CD4-positive, CD25-positive, alpha-beta regulatory T cell (primary cell): ENCODE results near the gene CFAP299. TPM values are rescaled to one million over a fixed set of nuclear protein-coding genes. Genes with fewer than 3 reads are reported as not detected.

Experiments used
- ATAC-seq, 2 donors: fragments of 150-1000 bp; cut with Tn5 transposase; one replicate each; pipeline ENCODE4 v1.10.0; 2021; ENCODE audit warnings: low read depth in 2 of 2, moderate number of reproducible peaks in 2 of 2, moderate library complexity in 1 of 2
- DNase-seq, 3 donors: peaks; one replicate each; pipeline versions ENCODE4 v3.0.0 to v3.0.0-alpha.2; 2012 to 2022; ENCODE audit warnings: mixed read lengths in 1 of 3
- H3K27ac ChIP-seq: one replicate; pipeline ENCODE4 v1.7.0; 2013; ENCODE audit warnings: mild to moderate bottlenecking, low read length; ENCODE audit not compliant: insufficient read depth, poor library complexity, severe bottlenecking
- H3K27me3 ChIP-seq: one replicate; pipeline ENCODE4 v1.7.0; 2013; ENCODE audit warnings: low read length; ENCODE audit not compliant: control insufficient read depth, insufficient read depth
- H3K36me3 ChIP-seq: one replicate; pipeline ENCODE4 v1.7.0; 2013; ENCODE audit warnings: mild to moderate bottlenecking, low read length, moderate library complexity; ENCODE audit not compliant: control insufficient read depth, insufficient read depth
- H3K4me1 ChIP-seq: 2 replicates; pipeline ENCODE4 v1.7.0; 2013; ENCODE audit warnings: mild to moderate bottlenecking, low read length; ENCODE audit not compliant: insufficient read depth, control insufficient read depth, poor library complexity, severe bottlenecking
- H3K4me3 ChIP-seq: one replicate; pipeline ENCODE4 v1.7.0; 2013; ENCODE audit warnings: low read depth, mild to moderate bottlenecking, low read length, moderate library complexity
- H3K9me3 ChIP-seq, 2 experiments: 1 replicate in 1 of 2; 2 replicates in 1 of 2; pipeline ENCODE4 v1.7.0; 2013; ENCODE audit warnings: low read length in 2 of 2, mild to moderate bottlenecking in 1 of 2, moderate library complexity in 1 of 2; ENCODE audit not compliant: control insufficient read depth in 2 of 2
- H3K27ac Mint-ChIP-seq, 3 donors: one replicate each; pipeline ENCODE4 v1.8.0; 2020 to 2022; ENCODE audit warnings: mild to moderate bottlenecking in 3 of 3, mixed read lengths in 3 of 3, moderate library complexity in 2 of 3
- H3K27me3 Mint-ChIP-seq: one replicate; pipeline ENCODE4 v1.8.0; 2022; ENCODE audit warnings: mild to moderate bottlenecking, mixed read lengths
- H3K36me3 Mint-ChIP-seq: one replicate; pipeline ENCODE4 v1.8.0; 2020; ENCODE audit warnings: mixed read lengths
- H3K4me1 Mint-ChIP-seq, 4 donors: one replicate each; pipeline ENCODE4 v1.8.0; 2020 to 2022; ENCODE audit warnings: mixed read lengths in 4 of 4, mild to moderate bottlenecking in 1 of 4
- H3K4me3 Mint-ChIP-seq, 4 donors: one replicate each; pipeline ENCODE4 v1.8.0; 2020 to 2022; ENCODE audit warnings: mild to moderate bottlenecking in 4 of 4, mixed read lengths in 4 of 4, moderate library complexity in 3 of 4
- H3K9me3 Mint-ChIP-seq, 7 donors: one replicate each; pipeline ENCODE4 v1.8.0; 2020 to 2022; ENCODE audit warnings: mixed read lengths in 7 of 7, mild to moderate bottlenecking in 3 of 7, moderate library complexity in 2 of 7
- polyA plus RNA-seq, 4 donors: library from polyadenylated mRNA; unstranded; fragments of 300-500 nt; fragmentation: Illumina TruSeq; gene quantifications; one replicate each; pipeline ENCODE4 v1.2.3, GENCODE V29; 2021
- total RNA-seq: library from RNA; stranded (reverse); gene quantifications from one replicate; pipeline ENCODE4 v1.2.3, GENCODE V29; 2022

CFAP299 gene
- total and polyA plus RNA-seq, 5 donors from 2014 or later: not detected

DNA sequence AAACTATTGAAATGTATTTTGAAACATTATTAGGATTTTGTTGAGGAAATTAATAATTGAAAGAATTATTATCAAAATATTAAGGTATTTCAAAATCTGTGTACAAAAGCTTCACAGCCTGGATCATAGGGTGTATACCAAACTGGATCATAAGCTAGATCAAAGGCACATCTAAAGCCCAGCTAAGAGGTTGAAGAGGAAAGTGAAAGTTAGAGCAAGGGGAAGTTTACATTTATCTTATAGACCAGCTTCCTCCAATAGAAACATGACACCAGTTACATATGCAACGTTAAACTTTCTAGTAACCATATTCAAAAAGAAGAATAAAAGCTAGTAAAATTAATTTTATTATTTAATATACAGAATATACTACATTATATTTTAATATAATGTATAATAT is 467.8 kb downstream of the CFAP299 start:
- Histone ChIP-seq H3K4me3 (no peak overlapping the region), H3K4me1 (no peaks in the 10 kb centered on the region), H3K9me3 (no peaks in the 10 kb centered on the region), H3K36me3 (no peaks in the 10 kb centered on the region), H3K27ac (no peak overlapping the region), H3K27me3 (no peaks in the 10 kb centered on the region)
- H3K27ac Mint-ChIP-seq: no peak overlapping the region
- DNase-seq (peak in 1 of 3 donors; percentile 11), ATAC-seq (no peak)
- H3K36me3 Mint-ChIP-seq: no peaks in the 10 kb centered on the region
- H3K27me3 Mint-ChIP-seq: no peaks in the 10 kb centered on the region
- no peak overlapping the region for H3K4me3 Mint-ChIP-seq
- H3K4me1 Mint-ChIP-seq: peaks cover 0 to 11% (median 5%) of the 10 kb centered on the region in 4 donors
- peaks cover 0 to 4% (median 0%) of the 10 kb centered on the region in 7 donors for H3K9me3 Mint-ChIP-seq

DNA sequence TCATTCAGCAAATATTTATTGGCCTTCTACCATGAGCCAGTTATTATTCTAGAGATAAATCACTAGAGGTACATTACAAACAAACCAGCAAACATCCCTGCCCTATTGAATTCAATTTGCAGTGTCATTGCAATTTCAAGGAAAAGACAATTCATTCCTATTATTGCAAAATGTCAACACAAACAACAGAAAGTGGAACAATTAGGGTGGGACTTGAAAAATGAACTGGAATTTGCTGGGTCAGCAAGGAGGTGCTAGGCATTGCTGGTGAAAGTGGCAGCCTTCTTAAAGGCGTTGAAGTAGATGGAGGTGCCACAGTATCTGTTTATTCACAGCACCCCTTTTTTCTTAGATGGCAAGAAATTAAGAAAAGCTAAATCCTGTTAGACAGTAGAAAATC is 470.9 kb downstream of the CFAP299 start:
- Mint-ChIP-seq H3K9me3 (no peaks in the 10 kb centered on the region), H3K27ac (no peak overlapping the region), H3K4me3 (no peak overlapping the region), H3K4me1 (peaks cover 0 to 9% (median 4%) of the 10 kb centered on the region in 4 donors), H3K27me3 (no peaks in the 10 kb centered on the region), H3K36me3 (no peaks in the 10 kb centered on the region)
- no peaks in the 10 kb centered on the region for H3K36me3 ChIP-seq
- H3K9me3 ChIP-seq: no peaks in the 10 kb centered on the region
- H3K4me1 ChIP-seq: no peaks in the 10 kb centered on the region
- no peak for ATAC-seq
- H3K27ac ChIP-seq: no peak overlapping the region
- H3K4me3 ChIP-seq: no peak overlapping the region
- no peak for DNase-seq
- no peaks in the 10 kb centered on the region for H3K27me3 ChIP-seq

DNA sequence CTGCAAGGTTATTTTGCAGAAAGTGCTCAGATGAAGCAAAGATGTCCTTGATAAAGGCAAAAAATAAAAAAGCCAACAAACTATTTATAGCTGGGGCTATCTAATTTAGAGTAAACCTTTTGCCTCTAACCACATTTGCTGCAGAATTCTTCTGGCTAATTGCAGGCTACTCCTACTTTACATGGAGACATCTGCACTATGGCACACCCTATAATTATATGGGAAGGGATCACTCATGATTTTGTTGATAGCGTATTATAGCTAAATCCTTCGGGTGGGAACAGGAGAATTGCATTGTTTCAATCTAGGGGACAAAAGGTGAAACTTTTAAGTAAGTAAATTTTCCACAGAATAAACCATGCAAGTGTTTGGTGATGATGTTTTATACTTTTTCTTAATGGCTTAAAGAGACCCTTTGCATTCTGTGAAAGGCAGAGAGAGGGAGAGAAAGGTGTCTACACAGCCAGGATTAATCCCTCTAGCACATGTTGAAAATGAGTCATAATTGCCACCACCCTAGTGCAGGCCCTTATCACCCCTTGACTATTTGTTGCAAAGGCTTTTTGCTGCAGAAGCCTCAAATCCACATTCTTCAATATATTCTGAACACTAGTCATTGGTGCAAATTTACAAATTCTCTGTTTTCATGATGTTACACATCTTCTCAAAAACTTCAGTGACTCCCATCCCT is 473.7 kb downstream of the CFAP299 start:
- no peak for DNase-seq
- H3K27me3 Mint-ChIP-seq: no peaks in the 10 kb centered on the region
- Histone ChIP-seq H3K9me3 (no peaks in the 10 kb centered on the region), H3K27ac (no peak overlapping the region), H3K4me1 (no peaks in the 10 kb centered on the region), H3K27me3 (no peaks in the 10 kb centered on the region), H3K4me3 (no peak overlapping the region), H3K36me3 (no peaks in the 10 kb centered on the region)
- no peaks in the 10 kb centered on the region for H3K36me3 Mint-ChIP-seq
- no peak for ATAC-seq
- H3K27ac Mint-ChIP-seq: no peak overlapping the region
- H3K4me3 Mint-ChIP-seq: no peak overlapping the region
- no peaks in the 10 kb centered on the region for H3K4me1 Mint-ChIP-seq
- no peaks in the 10 kb centered on the region for H3K9me3 Mint-ChIP-seq

DNA sequence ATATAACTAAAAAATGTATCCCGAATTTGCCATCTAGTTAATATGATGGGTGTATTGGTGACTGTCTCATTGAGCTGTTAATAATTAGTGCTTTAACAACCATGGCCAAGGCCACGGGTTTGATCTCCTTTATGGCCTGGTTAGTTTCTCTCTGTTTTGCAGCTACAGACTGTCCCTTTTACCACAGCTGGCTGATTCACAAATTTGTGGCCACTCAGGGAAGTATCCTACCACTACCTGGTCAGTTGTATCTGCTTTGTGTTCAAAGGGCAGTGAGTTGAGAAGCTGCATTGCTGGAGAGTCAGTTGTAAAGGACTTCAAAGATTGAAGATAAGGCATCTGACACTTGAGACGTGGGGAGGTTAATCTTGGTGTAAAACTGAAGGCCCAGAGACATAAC is 475.9 kb downstream of the CFAP299 start:
- no peaks in the 10 kb centered on the region for H3K9me3 ChIP-seq

DNA sequence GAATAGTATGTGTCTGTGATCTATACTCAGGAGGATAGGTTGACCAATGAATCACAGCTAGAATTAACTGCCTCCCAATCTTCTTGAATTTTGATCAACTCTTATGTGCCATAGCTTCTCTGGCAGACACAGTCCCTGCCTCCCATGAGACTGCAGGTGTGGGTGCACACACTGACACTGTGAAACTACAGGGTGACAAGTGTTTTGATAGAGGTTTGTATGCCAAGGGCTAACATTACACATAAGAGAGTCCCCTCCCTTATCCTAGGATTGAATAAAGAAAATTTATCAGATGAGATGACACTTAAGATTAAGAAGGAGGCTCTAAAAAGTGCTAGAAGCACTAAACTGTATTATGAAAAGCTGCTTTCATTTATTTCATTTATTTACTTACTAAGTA is 476.6 kb downstream of the CFAP299 start:
- Histone ChIP-seq H3K36me3 (no peaks in the 10 kb centered on the region), H3K27ac (no peak overlapping the region), H3K4me1 (no peaks in the 10 kb centered on the region), H3K4me3 (no peak overlapping the region), H3K27me3 (no peaks in the 10 kb centered on the region), H3K9me3 (no peaks in the 10 kb centered on the region)
- Mint-ChIP-seq H3K36me3 (no peaks in the 10 kb centered on the region), H3K27me3 (no peaks in the 10 kb centered on the region), H3K4me3 (no peak overlapping the region), H3K9me3 (no peaks in the 10 kb centered on the region), H3K27ac (no peak overlapping the region), H3K4me1 (no peaks in the 10 kb centered on the region)
- DNase-seq: no peak
- ATAC-seq: no peak

More for the DNA sequence above, 475.9 kb downstream of the CFAP299 start:
- no peaks in the 10 kb centered on the region for H3K4me1 Mint-ChIP-seq
- H3K27me3 Mint-ChIP-seq: no peaks in the 10 kb centered on the region
- H3K36me3 Mint-ChIP-seq: no peaks in the 10 kb centered on the region
- no peaks in the 10 kb centered on the region for H3K27me3 ChIP-seq
- no peak overlapping the region for H3K4me3 Mint-ChIP-seq
- H3K9me3 Mint-ChIP-seq: no peaks in the 10 kb centered on the region
- no peak overlapping the region for H3K27ac ChIP-seq
- H3K4me1 ChIP-seq: no peaks in the 10 kb centered on the region
- no peak for DNase-seq
- H3K4me3 ChIP-seq: no peak overlapping the region
- H3K27ac Mint-ChIP-seq: no peak overlapping the region
- ATAC-seq: no peak
- no peaks in the 10 kb centered on the region for H3K36me3 ChIP-seq

DNA sequence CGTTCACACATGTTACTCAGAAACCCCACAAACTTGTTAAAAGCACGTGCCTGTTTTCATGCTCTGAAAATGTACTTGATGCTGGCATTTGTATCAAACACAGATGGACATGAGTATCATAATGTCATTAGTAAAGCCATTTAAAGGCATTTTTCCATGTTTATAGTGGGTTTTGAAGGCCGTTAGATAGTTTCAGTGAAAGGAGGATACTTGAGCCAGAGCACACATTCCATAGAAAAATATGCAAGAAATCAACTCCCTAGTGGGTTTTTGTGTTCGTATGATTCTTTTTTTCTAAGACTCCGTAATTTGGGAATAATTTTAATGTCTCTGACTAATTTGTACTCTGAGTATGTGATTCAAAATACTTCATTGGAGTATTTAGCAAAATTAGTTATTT is 478.7 kb downstream of the CFAP299 start:
- no peaks in the 10 kb centered on the region for H3K36me3 ChIP-seq
- no peaks in the 10 kb centered on the region for H3K4me1 ChIP-seq
- ATAC-seq (no peak), DNase-seq (no peak)
- no peak overlapping the region for H3K27ac Mint-ChIP-seq
- H3K4me1 Mint-ChIP-seq: no peaks in the 10 kb centered on the region
- H3K27me3 ChIP-seq: no peaks in the 10 kb centered on the region
- no peaks in the 10 kb centered on the region for H3K27me3 Mint-ChIP-seq
- H3K9me3 Mint-ChIP-seq: no peaks in the 10 kb centered on the region
- no peak overlapping the region for H3K27ac ChIP-seq
- H3K4me3 Mint-ChIP-seq: no peak overlapping the region
- H3K36me3 Mint-ChIP-seq: no peaks in the 10 kb centered on the region
- H3K9me3 ChIP-seq: no peaks in the 10 kb centered on the region
- H3K4me3 ChIP-seq: no peak overlapping the region

DNA sequence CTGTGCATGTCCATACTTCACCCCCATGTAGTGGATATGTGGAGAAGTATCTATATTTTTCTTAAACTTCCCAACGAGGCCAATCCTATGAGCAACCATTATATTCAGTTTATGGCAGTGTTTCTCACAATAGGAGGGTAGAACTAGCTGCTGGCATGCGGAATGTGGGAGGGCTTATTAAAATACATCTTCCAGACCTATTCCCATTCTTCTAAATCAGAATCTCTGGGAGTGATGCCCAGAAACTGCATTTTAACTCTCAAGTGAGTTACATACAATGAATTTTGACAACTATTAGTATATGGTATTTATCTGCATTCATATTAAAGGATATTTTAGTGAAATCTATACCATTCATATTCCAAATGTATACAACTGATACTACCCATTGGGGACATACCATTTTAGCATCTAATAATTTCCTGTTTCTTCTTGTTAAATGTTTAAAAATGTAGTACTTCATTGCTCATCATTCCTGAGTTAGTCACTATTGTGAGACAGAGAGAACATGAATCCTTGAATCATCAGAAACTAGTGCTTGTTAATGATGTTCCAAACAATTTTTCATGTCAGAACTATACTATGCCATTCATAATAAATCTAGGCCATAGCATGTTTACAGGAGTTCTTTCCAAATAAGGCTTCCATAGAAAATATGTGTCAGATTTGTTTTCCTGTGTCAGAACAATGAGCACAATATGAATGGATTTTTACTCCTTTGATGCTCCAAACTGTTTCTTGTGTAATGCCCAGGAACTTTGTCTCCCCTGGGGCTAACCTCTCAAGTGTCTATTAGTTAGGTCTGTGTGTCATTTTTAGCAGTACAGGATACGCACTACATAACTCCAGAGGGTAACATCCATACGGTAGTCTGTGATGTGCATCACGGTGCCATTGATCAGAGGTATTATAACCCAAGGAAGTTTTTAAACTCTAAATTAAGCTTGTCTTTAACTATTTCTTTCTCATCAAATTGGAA is 496.1 kb downstream of the CFAP299 start:
- H3K36me3 Mint-ChIP-seq: no peaks in the 10 kb centered on the region
- H3K27ac Mint-ChIP-seq: no peak overlapping the region
- Histone ChIP-seq H3K27ac (no peak overlapping the region), H3K4me3 (no peak overlapping the region), H3K4me1 (no peaks in the 10 kb centered on the region), H3K9me3 (no peaks in the 10 kb centered on the region), H3K36me3 (no peaks in the 10 kb centered on the region), H3K27me3 (no peaks in the 10 kb centered on the region)
- no peak overlapping the region for H3K4me3 Mint-ChIP-seq
- H3K27me3 Mint-ChIP-seq: no peaks in the 10 kb centered on the region
- no peaks in the 10 kb centered on the region for H3K4me1 Mint-ChIP-seq
- ATAC-seq (no peak), DNase-seq (no peak)
- peaks cover 0 to 3% (median 1%) of the 10 kb centered on the region in 7 donors for H3K9me3 Mint-ChIP-seq
